Esophagus mucosa (tissue), 1 donor: Measurements from ENCODE around the gene ATP5F1D. TPM values are rescaled to one million over a fixed set of nuclear protein-coding genes. Genes with fewer than 3 reads are reported as not detected.

ENCODE experiments used
- ATAC-seq: fragments of 200-7000 bp; cut with Tn5 transposase; one replicate; pipeline ENCODE4 v1.9.1; 2020
- total RNA-seq: library from RNA; stranded (reverse); gene quantifications from one replicate; pipeline ENCODE4 v1.2.4, GENCODE V29; 2023
- donor health status: DM: yes; HTN: yes; CAD: no.

The ATP5F1D gene
- total RNA-seq, 1 donor from 2014 or later, result 251 TPM

DNA sequence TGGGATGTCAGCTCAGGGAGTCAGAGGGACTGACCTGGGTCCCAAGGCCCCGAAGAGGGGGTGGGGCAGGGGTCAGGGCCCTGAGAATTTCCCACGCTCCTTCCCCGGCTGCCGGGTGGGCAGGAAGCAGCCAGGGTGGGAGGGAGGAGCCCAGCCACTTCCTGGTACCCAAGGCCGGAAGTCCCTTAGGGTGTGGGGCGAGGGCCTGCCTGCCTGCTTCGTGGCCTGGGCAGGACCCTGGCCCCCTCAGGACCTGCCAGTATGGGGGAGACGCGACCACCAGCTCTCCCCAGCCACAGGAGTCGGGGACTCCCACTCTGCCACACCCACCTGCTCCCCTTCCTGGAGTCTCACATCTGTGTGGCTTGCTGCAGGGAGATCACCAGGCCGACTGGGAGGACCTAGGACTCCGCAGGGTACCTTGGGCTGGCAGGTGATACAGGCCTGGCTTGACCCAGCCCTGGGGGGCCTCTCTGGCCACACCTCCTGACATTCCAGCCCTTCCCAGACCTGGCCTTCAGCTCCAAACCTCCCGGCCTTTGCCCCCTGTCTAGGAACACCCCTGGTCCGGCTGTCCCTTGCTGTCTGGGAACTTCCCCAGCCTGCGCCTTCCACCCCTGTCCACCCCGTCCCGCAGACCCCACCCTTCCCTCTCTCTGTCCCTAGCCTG, 17.8 kb downstream of the ATP5F1D start:
- ATAC-seq, result peak; percentile 6

DNA sequence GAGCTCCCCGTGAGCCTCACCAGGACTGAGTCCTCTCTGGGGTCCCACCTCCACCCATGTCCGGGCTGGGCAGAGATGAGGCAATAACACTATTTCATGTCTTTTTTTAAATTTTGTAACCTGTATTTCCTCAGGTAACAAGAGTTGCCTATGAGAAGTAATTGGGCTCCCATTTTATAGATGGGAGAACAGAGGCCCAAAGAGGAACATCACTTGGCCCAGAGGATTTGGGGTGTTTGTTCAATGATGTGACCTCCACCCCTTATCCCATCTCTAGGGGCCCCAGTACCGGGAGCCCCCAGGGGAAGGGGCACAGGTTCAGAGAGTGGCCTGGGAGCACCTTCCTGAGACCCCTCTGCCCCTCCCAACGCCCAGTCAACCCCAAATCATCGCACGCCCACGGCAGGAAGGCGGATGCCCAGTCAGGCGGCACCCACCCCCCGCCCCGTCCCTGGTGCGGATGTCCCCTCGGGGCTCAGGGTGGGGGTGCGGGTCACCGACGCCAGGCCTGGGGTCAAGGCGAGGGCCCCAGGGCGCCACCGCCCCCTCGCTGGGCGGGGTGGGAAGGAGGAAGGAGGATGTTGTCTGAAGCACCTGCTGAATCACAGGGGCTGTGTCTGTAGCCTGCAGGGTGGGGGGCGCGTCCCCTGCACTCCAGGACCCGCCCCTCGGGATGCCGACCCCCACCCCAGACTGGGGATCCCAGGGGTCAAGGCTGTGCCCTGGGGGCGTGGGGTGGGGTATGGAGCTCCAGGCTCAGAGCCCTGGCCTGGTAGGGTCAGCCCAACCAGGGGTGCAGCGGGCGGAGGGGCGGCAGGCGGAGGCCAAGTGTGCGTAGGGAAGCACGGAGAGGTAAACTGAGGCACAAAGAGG, 18.6 kb downstream of the ATP5F1D start:
- ATAC-seq, result peak; percentile 23

DNA sequence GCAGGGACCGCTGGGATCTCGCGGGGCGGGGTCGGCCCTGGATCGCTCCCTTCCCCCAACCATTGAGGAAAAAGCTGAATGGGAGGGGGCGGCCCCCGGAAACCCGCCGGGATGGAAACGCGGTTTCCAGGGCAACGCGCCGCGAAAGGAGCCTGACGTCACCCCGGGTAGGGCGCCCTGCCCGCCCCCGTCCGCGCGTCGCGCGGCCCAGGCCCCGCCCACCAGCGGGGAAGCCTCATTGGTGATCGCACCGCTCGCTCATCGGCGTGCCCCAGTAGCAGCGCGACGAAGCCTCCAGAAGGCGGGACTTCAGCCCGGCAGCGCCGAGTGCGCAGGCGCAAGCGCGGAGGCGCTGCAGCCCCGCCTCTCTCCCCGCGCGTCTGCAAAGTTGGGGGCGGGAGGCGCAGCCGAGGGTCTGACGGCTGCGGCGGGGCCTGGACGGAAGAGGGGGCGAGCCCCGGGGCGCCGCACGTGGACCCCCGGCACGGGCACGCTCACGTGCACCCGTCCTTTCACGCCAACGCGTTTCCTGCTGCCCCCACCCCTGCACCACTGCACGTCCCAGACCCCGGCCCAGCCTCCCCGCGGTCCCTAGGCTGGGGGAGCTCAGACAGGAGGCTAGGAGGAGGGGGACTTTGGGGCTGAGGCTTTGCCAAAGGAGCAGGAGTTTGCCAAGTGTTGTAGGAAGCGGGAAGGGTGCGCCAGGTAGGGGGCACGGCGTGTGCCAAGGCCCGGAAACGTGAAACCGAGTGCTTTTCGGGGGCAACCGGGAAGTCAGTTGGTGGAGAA, 19.4 kb downstream of the ATP5F1D start:
- ATAC-seq, result peak; percentile 69

DNA sequence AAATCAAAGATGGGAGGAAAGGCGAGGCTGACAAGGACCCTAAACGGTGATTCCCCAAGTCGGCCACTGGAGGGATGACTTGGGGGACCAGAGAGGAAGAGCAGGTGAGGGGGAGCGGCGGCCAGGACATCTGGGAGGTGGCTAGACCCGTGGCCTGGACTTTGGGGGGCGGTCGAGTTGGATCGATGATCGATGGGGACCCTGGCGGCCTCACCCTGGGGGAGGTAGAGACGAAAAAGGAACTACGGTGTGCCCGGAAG, 19.9 kb downstream of the ATP5F1D start:
- ATAC-seq, result no peak

DNA sequence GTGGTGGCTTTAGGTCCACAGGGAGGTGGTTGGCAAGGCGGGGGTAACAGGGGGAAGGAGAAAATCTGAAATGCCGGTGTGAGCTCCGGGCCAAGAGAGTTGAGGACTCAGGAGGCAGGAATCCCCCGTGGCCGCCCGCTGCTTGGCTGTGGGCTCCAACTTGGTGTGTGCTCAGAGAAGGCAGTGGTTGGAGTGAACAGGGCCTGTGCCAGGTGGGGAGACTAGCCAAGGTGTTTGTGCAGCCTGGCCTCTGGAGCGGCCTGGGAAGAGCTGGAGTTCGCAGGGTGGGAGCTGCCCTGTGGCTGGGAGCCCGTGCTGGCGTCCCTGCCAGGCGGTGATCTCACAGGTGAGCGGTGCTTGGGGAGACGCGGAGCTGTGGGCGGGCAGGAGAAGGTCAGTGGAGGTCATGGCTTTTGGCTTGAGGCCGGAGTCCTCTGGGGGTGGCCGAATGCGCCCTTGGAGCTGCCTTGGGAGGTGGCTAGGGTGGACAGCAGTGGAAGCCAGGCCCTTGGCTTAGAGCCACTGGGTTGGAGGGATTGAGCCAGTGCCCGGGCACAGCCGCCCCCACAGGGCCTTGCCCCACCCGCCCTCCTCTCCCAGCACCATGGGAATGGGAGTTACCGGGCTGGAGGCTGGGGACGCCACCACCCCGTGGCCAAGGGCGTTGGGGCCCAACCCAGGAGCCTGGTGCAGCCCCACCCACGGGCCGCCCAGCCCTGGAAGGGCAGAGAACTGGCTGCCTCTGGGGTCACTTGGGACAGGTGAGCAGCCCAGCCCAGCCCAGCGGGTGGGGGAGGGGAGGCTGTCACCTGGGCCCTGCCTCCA, 20.5 kb downstream of the ATP5F1D start:
- ATAC-seq, result peak; percentile 46

GRCh38 chr19:1262623-1263123, 21.1 kb downstream of the ATP5F1D start:
- no peak for ATAC-seq

DNA sequence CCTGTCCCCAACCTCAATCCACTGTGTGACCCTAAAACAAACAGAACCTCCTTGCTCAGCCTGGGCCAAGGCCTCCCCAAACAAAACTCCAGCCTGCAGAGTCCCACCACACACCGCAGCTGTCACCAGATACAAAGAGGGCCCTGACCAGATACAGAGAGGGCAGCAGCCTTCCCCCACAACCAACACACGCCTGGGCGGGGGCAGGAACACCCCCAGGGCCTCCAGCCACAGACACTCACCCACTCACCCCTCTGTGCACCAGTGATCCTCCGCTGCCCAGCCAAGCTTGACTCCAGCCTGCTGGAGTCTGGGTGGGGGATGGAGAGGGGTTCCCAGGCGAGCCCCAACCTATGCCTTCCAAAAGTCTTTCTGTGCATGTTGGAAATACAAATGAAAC, 21.6 kb downstream of the ATP5F1D start:
- ATAC-seq, result no peak

- peak; percentile 7 for ATAC-seq
Observed at GRCh38 chr19:1264801-1265614, 23.5 kb downstream of the ATP5F1D start.

- peak; percentile 8 for ATAC-seq
Observed at GRCh38 chr19:1265615-1266128, 24.1 kb downstream of the ATP5F1D start.

DNA sequence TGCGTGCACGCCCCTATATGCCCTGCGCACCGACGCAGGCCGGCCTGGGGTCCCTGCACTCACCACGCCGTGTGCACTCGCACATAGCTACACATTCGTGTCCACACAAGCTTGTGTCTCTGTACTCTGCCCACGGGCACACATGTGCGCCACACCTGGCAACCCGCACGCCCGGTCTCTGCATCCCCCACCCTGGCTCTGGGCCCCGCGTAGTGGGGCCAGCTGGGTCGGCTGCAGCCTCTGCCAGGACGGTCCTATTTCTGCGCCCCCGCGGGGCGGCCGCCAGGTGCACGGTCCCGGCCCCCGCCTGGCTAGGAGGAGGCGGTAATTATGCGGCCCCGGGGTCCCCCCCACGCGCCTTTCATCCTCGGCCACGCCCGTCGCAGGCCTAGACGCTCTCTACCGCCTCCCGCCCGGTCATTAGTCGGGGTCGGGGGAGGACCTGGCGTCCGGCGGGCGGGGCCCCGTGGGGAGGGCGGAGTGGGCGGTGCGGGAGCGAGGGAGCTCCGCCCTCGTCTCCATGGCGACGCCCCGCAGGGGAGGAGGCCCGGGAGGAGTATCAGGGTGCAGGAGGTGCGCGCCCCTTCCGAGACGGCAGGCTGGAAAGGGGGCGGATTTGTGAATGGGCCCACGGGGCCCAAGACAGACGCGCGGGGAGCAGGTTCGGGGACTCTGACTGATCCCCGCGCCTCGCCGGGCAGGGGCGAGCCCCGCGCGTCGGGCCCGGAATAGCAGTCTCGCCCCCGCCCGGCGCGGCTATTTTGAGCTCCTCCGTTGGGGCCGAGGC, 24.8 kb downstream of the ATP5F1D start:
- peak; percentile 54 for ATAC-seq

GRCh38 chr19:1266916-1267476, 25.4 kb downstream of the ATP5F1D start:
- ATAC-seq, result peak; percentile 2

DNA sequence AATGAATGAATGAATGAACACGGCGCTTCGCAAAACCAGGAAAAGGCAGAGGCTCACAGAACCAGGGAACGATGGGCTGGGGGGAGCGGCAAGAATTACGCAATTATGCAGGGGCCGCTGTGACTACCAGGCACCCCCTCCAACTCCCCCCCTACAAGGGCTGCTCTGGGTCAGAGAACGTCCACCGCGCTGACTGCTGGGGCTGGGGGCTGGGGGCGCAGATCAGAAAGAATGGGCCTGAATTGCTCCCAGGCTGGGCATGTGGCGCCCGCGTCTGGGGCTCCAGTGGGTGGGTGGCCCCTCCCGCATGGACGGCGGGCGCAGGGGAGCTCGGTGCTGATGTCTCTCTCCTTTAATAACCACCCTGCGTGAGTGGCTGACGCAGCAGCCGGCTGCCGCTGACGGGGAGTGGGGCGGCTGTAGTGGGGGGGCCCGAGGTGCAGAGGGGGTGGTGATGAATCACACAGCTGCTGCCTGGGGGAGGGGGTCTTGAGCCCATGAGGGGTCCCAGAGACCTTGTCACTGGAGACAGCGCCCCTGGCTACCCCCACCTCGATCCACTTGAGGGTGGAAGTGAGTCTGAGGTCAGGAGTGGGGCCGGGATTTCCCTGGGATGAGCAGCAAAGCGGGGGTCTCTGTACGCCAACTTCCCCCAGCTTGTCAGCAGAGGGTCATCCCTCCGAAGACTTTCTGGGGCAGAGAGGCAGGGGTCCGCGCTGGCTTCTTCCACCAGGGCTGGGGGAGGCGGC, 26.1 kb downstream of the ATP5F1D start:
- ATAC-seq, result no peak

DNA sequence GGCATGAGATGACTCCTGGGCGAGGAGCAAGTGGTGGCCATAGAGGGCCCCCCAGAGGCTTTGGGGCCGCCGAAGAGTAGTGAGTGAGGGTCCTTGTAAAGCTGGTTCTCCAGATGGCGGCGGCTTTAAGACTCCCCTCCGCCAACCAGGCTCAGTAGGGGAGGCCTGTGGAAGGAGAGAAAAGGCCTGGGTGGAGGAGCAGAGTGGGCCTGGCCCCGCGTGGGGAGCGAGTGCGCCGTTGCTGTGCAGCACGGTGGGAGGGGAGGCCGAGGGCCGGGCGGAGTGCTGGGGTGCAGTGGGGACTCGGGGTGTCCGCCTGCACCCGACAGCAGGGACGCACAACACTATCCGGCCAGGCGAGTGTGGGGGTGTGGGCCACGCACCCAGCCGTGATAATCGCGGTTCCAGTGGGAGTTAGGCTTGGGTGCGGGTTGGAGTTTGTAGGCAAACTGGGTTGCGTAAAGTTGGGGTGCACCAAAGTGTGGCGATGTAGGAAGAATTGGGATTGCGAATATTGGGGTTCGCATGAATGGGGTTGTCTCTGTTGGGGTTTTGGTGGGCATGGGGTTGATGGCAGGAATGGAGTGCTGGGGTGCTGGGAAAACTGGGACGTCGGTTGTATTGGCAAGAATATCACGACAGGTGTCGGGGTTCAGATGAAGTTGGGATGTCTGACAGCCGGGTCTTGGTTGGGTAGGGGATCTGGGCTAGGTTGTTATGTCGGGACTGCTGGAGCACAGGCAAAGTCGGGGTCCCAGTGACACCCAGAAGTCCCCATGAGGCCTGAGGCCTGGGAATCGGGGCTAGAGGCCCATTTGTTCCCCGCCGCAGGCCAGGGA, 26.9 kb downstream of the ATP5F1D start:
- no peak for ATAC-seq

DNA sequence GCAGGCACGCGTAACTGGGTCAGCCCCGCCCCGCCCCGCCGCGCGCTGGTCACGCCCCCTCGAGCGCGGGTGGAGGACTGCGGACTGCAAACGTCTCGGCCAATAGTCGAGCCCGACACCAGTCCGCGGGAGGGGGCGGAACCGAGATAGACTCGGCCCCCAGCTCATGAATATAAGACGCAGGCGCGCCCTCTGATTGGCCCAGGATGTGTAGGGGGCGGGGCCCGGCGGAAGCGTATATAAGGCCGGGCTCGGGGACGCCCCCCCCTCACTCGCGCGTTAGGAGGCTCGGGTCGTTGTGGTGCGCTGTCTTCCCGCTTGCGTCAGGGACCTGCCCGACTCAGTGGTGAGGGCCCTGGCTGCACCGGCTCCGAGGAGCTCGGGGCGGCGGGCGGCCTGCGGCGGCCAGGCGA, 27.5 kb downstream of the ATP5F1D start, which contains the start of gene CIRBP:
TSS of gene CIRBP (plus strand) at position 268 of the 413 bp plus-strand sequence. CDS start 1,602 bp downstream, outside the sequence.
- peak; percentile 71 for ATAC-seq

- peak; percentile 5 for ATAC-seq
Observed at GRCh38 chr19:1269478-1270212, 28.1 kb downstream of the ATP5F1D start.

GRCh38 chr19:1270213-1270853, 28.8 kb downstream of the ATP5F1D start:
- no peak for ATAC-seq
